T-helper 1 cell (primary cell): Measurements from ENCODE around the gene PSPN.

Source experiments
- DNase-seq, 5 donors: peaks; one replicate each; pipeline ENCODE4 v3.0.0-alpha.2; 2012 to 2020
- total RNA-seq, 4 donors: gene quantifications; one replicate each; lab custom pipeline; 2026; lab: John Stamatoyannopoulos, UW

PSPN gene
- total RNA-seq = 1.5 to 3.5 (median 3.0) reads per million in 4 donors

DNA sequence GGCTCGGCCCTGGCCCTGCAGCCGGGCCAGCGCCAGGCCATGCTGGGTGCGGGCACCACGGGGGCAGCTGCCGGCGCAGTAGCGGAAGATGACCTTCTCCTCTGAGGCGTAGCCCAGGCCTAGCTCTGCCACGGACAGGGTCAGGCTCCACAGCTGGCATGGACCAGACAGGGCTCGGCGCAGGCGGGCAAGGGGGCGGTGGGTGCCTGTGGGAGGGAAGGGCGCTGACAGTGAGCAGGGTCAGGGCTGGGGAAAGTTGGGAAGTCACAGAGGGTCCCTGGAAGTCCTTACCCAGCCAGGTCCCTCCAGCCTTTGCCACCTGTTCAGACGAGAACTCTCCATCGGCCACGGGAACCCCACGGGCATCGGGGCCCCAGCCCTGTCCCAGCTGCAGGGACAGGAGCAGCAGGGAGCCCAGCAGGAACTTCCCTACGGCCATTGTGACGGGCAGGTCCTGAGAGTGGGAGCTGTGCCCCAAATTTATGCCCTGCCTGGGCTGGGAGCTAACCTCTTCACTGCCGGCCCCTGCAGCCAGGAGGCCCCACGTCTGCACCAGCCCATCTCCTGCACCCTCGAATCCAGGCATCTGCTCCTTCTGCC, at the start of gene PSPN:
Gene PSPN, minus strand, starts transcription at position 523 of the 600 bp plus-strand sequence. Its CDS starts 84 bp downstream, at position 439.
- no peak for DNase-seq

GRCh38 chr19:6424939-6425731, 49.4 kb upstream of the PSPN start:
- DNase-seq = peak; percentile 98 to 100 (median 99)

- peak in 1 of 5 donors; percentile 47 for DNase-seq
These were observed 48.6 kb upstream of the PSPN start, which contains the start of gene KHSRP for GRCh38 chr19:6424195-6424938. Gene KHSRP (minus strand): TSS chr19:6424811. CDS start chr19:6424701, 110 bp downstream.

- peak in 1 of 5 donors; percentile 34 for DNase-seq
These were observed 47.9 kb upstream of the PSPN start for GRCh38 chr19:6423499-6424194.

GRCh38 chr19:6421075-6422014, 45.6 kb upstream of the PSPN start:
- DNase-seq = no peak

DNA sequence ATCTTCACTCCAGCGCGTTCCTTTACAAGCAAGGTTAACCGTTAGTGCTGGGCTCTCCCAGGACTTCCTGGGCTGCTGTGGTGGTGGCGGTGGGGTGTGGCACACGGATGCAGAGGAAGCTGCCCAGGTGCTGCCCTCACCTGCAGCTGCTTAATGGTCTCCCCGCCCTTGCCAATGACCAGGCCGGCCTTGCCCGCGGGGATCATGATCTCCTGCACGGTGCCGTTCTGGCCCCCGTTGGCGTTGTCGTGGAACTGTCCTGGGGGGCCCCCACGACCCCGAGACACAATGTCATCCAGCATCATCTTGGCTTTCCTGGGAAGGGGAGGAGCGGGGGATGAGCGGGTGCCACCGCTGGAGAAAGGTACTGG, 42.8 kb upstream of the PSPN start:
- no peak for DNase-seq

- no peak for DNase-seq
These were observed 42.2 kb upstream of the PSPN start for GRCh38 chr19:6417713-6418561.

- no peak for DNase-seq
These were observed 41.1 kb upstream of the PSPN start for GRCh38 chr19:6416658-6417405.

- DNase-seq = no peak
These were observed 40.0 kb upstream of the PSPN start for GRCh38 chr19:6415591-6416190.

- no peak for DNase-seq
These were observed 39.3 kb upstream of the PSPN start for GRCh38 chr19:6414793-6415590.

DNA sequence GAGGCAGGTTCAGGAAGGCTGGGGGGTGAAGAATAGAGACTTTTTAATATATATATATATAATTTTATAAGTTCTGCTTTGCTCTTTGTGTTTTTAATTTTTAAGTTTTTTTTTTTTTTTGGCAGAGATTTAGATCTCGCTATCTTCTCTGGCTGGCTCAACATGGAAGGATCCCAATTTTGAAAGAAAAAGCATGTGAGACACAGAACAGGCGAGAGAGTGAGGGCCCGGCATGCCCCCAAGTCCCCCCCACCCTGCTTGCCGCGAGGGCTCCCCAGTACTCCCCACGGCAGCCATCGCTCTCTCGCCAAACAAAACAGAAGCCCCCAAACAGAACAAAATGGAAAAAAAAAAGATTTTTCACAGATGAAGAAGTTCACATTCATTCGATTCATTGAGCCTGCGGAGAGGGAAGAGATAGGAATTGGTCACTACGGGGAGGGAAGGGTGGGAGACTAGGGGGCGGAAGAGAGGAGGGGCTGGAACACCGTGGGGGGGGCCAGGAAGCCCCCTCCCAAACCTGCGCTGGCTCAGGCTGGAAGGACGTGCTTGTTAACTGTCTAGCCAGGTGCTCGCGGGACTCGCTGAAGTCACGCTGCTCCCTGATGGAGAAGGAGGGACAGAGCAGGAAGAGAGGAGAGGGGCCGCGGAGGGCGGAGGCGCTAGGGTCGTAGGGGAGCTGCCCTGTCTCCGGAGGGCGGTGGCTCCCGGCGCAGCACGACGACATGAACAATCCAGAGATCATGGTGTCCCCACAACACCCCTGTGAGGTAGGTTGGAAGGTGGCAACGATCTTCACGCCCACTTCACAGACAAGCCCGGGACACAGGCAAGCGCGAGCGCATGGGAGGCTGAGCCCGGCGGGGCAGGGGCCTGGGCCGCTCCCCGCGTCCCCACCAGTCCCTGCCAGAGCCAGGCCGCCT, 38.2 kb upstream of the PSPN start:
- DNase-seq = no peak

DNA sequence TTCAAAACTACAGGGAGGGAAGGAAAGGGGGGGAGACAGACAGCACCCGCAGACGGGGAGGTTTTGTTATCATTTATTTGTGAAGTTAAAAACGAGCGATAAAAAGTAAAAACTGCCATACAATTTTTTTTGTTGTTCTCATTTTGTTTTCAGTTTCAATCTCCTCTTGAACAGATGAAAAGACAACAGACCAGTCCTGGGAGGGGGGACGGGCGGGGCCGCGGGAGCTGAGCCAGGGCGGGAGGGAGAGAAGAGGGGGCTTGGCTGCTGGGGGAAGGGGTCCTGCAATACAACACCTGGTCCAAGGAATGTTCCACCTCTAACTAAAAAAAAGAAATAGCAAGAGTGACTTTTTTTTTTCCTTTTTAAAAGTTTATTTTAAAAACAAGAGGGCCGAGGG, 37.6 kb upstream of the PSPN start:
- DNase-seq = no peak

- DNase-seq = peak in 3 of 5 donors; percentile 27 to 45 (median 36)
These were observed 36.8 kb upstream of the PSPN start for GRCh38 chr19:6412447-6413091.

DNA sequence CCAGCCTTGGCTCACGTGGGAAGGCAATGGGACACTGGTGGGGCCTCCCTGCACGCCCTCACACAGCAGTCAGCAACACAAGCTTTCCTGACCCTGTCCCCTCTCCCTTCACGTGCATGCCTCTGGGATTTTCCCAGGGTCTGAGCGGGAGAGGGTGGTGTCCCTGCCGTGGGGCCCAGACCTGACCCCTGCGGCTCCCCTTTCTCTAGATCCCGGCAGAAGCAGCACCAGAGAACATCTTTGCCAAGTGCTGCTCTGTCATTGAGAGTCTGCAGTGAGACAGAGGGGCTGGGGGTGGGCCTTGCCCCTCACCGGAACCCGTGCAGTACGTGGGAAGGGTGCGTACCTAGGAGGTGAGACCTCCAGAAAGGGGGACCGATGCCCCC, 36.3 kb upstream of the PSPN start:
- no peak for DNase-seq

GRCh38 chr19:6409346-6409745, 33.6 kb upstream of the PSPN start:
- no peak for DNase-seq

GRCh38 chr19:6406401-6406800, 30.7 kb upstream of the PSPN start:
- DNase-seq = no peak
